WTC11 (cell line): Measurements from ENCODE around the gene VPS39. TPM values are rescaled to one million over a fixed set of nuclear protein-coding genes. Genes with fewer than 3 reads are reported as not detected.

ENCODE experiments used
- ATAC-seq: fragments of 200-7000 bp; cut with Tn5 transposase; 2 replicates; pipeline ENCODE4 v1.10.0; 2021; ENCODE audit warnings: mild to moderate bottlenecking, moderate library complexity
- Bru-seq: library from RNA; stranded (reverse); fragments of 400-500 nt; gene quantifications from one replicate; lab custom pipeline; 2021; lab: Mats Ljungman, UMichigan
- CTCF ChIA-PET: fragments of 300-600 bp; sonication (Branson Sonifier 250); formaldehyde crosslinking; loops from one replicate; lab custom pipeline; 2021; ENCODE audit warnings: antibody characterized with exemption; lab: Charles Lee
- POLR2A ChIA-PET: fragments of 350-600 bp; sonication (Branson Sonifier 250); formaldehyde crosslinking; loops from one replicate; lab custom pipeline; 2021; ENCODE audit warnings: antibody characterized with exemption; lab: Charles Lee
- DNase-seq: peaks from one replicate; pipeline ENCODE4 v3.0.0; 2021; ENCODE audit warnings: low spot score
- H3K27ac Mint-ChIP-seq: 2 replicates; pipeline ENCODE4 v1.8.0; 2021; ENCODE audit warnings: mixed read lengths
- H3K27me3 Mint-ChIP-seq: 2 replicates; pipeline ENCODE4 v1.8.0; 2021; ENCODE audit warnings: low read depth, mild to moderate bottlenecking, moderate library complexity, mixed read lengths
- H3K36me3 Mint-ChIP-seq: 2 replicates; pipeline ENCODE4 v1.8.0; 2021; ENCODE audit warnings: mixed read lengths
- H3K4me1 Mint-ChIP-seq: 2 replicates; pipeline ENCODE4 v1.8.0; 2022; ENCODE audit warnings: mixed read lengths
- H3K4me3 Mint-ChIP-seq: 2 replicates; pipeline ENCODE4 v1.8.0; 2021; ENCODE audit warnings: mild to moderate bottlenecking, moderate library complexity, mixed read lengths
- H3K9me3 Mint-ChIP-seq: 2 replicates; pipeline ENCODE4 v1.8.0; 2021; ENCODE audit warnings: mixed read lengths
- AR ChIP-seq: fragments of 250-450 bp; sonication (Bioruptor Pico); IDR thresholded peaks from 2 replicates; pipeline ENCODE4 v1.9.0; 2021; ENCODE audit warnings: mild to moderate bottlenecking
- ATF2 ChIP-seq: sonication (generic); formaldehyde crosslinking; IDR thresholded peaks from 2 replicates; pipeline ENCODE4 v1.8.1; 2022; ENCODE audit warnings: low read depth, missing genetic modification reagents, borderline replicate concordance
- CREB1 ChIP-seq: sonication (generic); formaldehyde crosslinking; IDR thresholded peaks from 2 replicates; pipeline ENCODE4 v1.8.0; 2023; ENCODE audit warnings: mild to moderate bottlenecking, missing genetic modification reagents
- CREM ChIP-seq: sonication (generic); formaldehyde crosslinking; IDR thresholded peaks from 2 replicates; pipeline ENCODE4 v1.8.1; 2022; ENCODE audit warnings: mild to moderate bottlenecking, missing genetic modification reagents, moderate library complexity
- E2F4 ChIP-seq: sonication (generic); formaldehyde crosslinking; IDR thresholded peaks from 2 replicates; pipeline ENCODE4 v1.8.1; 2022; ENCODE audit warnings: low read depth, mild to moderate bottlenecking, moderate library complexity, missing genetic modification reagents, borderline replicate concordance
- ETV6 ChIP-seq: sonication (generic); formaldehyde crosslinking; IDR thresholded peaks from 2 replicates; pipeline ENCODE4 v1.8.1; 2022; ENCODE audit warnings: mild to moderate bottlenecking, missing genetic modification reagents
- FOXK1 ChIP-seq: sonication (generic); formaldehyde crosslinking; IDR thresholded peaks from 2 replicates; pipeline ENCODE4 v1.8.0; 2022; ENCODE audit warnings: mild to moderate bottlenecking, moderate library complexity, missing genetic modification reagents
- FOXP4 ChIP-seq: sonication (generic); formaldehyde crosslinking; IDR thresholded peaks from 2 replicates; pipeline ENCODE4 v1.8.0; 2022; ENCODE audit warnings: mild to moderate bottlenecking, missing genetic modification reagents
- KAT7 ChIP-seq: sonication (generic); formaldehyde crosslinking; IDR thresholded peaks from 2 replicates; pipeline ENCODE4 v1.8.1; 2023; ENCODE audit warnings: missing genetic modification reagents, mild to moderate bottlenecking, borderline replicate concordance
- PRRX2 ChIP-seq: fragments of 250-450 bp; sonication (Bioruptor Pico); IDR thresholded peaks from 2 replicates; pipeline ENCODE4 v1.8.0; 2021; ENCODE audit warnings: mild to moderate bottlenecking
- SOX15 ChIP-seq: fragments of 250-450 bp; sonication (Bioruptor Pico); IDR thresholded peaks from 2 replicates; pipeline ENCODE4 v1.9.0; 2021; ENCODE audit warnings: mild to moderate bottlenecking
- SP1 ChIP-seq: sonication (generic); formaldehyde crosslinking; conservative IDR thresholded peaks from 2 replicates; pipeline ENCODE4 v1.8.1; 2022; ENCODE audit warnings: missing genetic modification reagents
- STAT6 ChIP-seq: sonication (generic); formaldehyde crosslinking; conservative IDR thresholded peaks from 2 replicates; pipeline ENCODE4 v1.8.1; 2023; ENCODE audit warnings: mild to moderate bottlenecking, low read depth, missing genetic modification reagents, moderate library complexity
- TCF7 ChIP-seq: sonication (generic); formaldehyde crosslinking; IDR thresholded peaks from 2 replicates; pipeline ENCODE4 v1.8.0; 2022; ENCODE audit warnings: mild to moderate bottlenecking, low read depth, missing genetic modification reagents, moderate library complexity
- ZBTB43 ChIP-seq: sonication (generic); formaldehyde crosslinking; IDR thresholded peaks from 2 replicates; pipeline ENCODE4 v1.8.1; 2023; ENCODE audit warnings: mild to moderate bottlenecking, missing genetic modification reagents
- ZNF317 ChIP-seq: sonication (generic); formaldehyde crosslinking; IDR thresholded peaks from 2 replicates; pipeline ENCODE4 v1.8.1; 2023; ENCODE audit warnings: low read depth, mild to moderate bottlenecking, moderate library complexity, missing genetic modification reagents, borderline replicate concordance
- ZNF396 ChIP-seq: fragments of 250-450 bp; sonication (Bioruptor Pico); IDR thresholded peaks from 2 replicates; pipeline ENCODE4 v1.8.0; 2021; ENCODE audit warnings: mild to moderate bottlenecking, moderate library complexity, borderline replicate concordance
- ZNF416 ChIP-seq: fragments of 250-450 bp; sonication (Bioruptor Pico); IDR thresholded peaks from 2 replicates; pipeline ENCODE4 v1.9.0; 2021; ENCODE audit warnings: mild to moderate bottlenecking, inconsistent platforms
- ZNF512 ChIP-seq: sonication (generic); formaldehyde crosslinking; IDR thresholded peaks from 2 replicates; pipeline ENCODE4 v1.8.1; 2022; ENCODE audit warnings: missing genetic modification reagents, borderline replicate concordance
- long read RNA-seq, 3 experiments: library from RNA in 1 of 3; library from capped mRNA in 1 of 3; library from polyadenylated mRNA in 1 of 3; unstranded in 2 of 3; stranded (forward) in 1 of 3; transcript quantifications; one replicate each; pipeline ENCODE4 v2.0.0, GENCODE V29; 2021
- total RNA-seq: library from RNA; stranded (reverse); gene quantifications from 3 replicates; pipeline ENCODE4 v1.2.3, GENCODE V29; 2021

VPS39 gene
- total RNA-seq, result 43.9 to 44.7 TPM (median 44.5 TPM) in 3 replicates
- Bru-seq, nascent RNA, result percentile 75 among the genes with signal in this experiment
- long read RNA-seq, experiment 1, full-length matches to known transcripts, result 192 of 260 reads
- long read RNA-seq, experiment 1, partial matches to known transcripts, result 29 of 260 reads
- long read RNA-seq, experiment 1, other reads (novel, unspliced or antisense), result 39 of 260 reads
- long read RNA-seq, experiment 2, full-length matches to known transcripts, result 26 of 52 reads
- long read RNA-seq, experiment 2, partial matches to known transcripts, result 14 of 52 reads
- long read RNA-seq, experiment 2, other reads (novel, unspliced or antisense), result 12 of 52 reads
- long read RNA-seq, experiment 3, partial matches to known transcripts, result 1 of 4 reads
- long read RNA-seq, experiment 3, other reads (novel, unspliced or antisense), result 0 of 4 reads

- H3K27me3 Mint-ChIP-seq, result no peaks in the 10 kb centered on the region
- H3K36me3 Mint-ChIP-seq, result peaks cover 9% of the 10 kb centered on the region
- peak within 1 kb of the TSS; percentile 99 for H3K27ac Mint-ChIP-seq
- DNase-seq (peak; percentile 84), ATAC-seq (peak; percentile 99)
- ChIA-PET POLR2A (no interaction called here), CTCF (interaction anchor here (1.0 to 1.3 kb wide), 3 partner anchors 9 to 177 kb away, joined by 4 to 8 read pairs (median 5); no protein-coding TSS in a partner anchor)
- H3K4me3 Mint-ChIP-seq, result peak within 1 kb of the TSS; percentile 96
- no peaks in the 10 kb centered on the region for H3K9me3 Mint-ChIP-seq
- H3K4me1 Mint-ChIP-seq, result peaks cover 14% of the 10 kb centered on the region
- TF ChIP-seq SP1 (CRISPR knock-in tag), result peak; percentile 90
- peak; percentile 68; the same call in 1 of the 2 replicates for TF ChIP-seq ETV6 (CRISPR knock-in tag)
- 0 out of 2 replicates have a peak, but pooled peaks have one; percentile 59 for TF ChIP-seq ZBTB43 (CRISPR knock-in tag)
- TF ChIP-seq ZNF317 (CRISPR knock-in tag), result peak; percentile 92
- 0 out of 2 replicates have a peak, but pooled peaks have one; percentile 60 for TF ChIP-seq AR (CRISPR knock-in tag)
- TF ChIP-seq CREB1, result 0 out of 2 replicates have a peak, but pooled peaks have one; percentile 56
- no peak for TF ChIP-seq SOX15 (CRISPR knock-in tag)
- TF ChIP-seq KAT7 (CRISPR knock-in tag), result 0 out of 2 replicates have a peak, but pooled peaks have one; percentile 32
- TF ChIP-seq FOXK1 (CRISPR knock-in tag), result peak; percentile 74
- no peak for TF ChIP-seq ZNF396 (CRISPR knock-in tag)
- TF ChIP-seq PRRX2 (CRISPR knock-in tag), result peak; percentile 37; the same call in 1 of the 2 replicates
- 0 out of 2 replicates have a peak, but pooled peaks have one; percentile 25 for TF ChIP-seq CREM (CRISPR knock-in tag)
- TF ChIP-seq FOXP4, result peak; percentile 48
- TF ChIP-seq TCF7 (CRISPR knock-in tag), result 0 out of 2 replicates have a peak, but pooled peaks have one; percentile 25
- TF ChIP-seq STAT6 (CRISPR knock-in tag), result no peak
- 0 out of 2 replicates have a peak, but pooled peaks have one; percentile 53 for TF ChIP-seq E2F4 (CRISPR knock-in tag)
- 0 out of 2 replicates have a peak, but pooled peaks have one; percentile 25 for TF ChIP-seq ATF2 (CRISPR knock-in tag)
- no peak for TF ChIP-seq ZNF512
- 0 out of 2 replicates have a peak, but pooled peaks have one; percentile 10 for TF ChIP-seq ZNF416 (CRISPR knock-in tag)
Observed at GRCh38 chr15:42207674-42208579, at the start of gene VPS39. Gene VPS39 (minus strand): TSS chr15:42208304. CDS start chr15:42208153, 151 bp downstream.
